ENCODE results near the gene ZNF888. TPM values are rescaled to one million over a fixed set of nuclear protein-coding genes. Genes with fewer than 3 reads are reported as not detected.

Gene ZNF888
- total and polyA plus RNA-seq, 11 donors, result 0.80 to 3.2 (median 1.3) TPM

DNA sequence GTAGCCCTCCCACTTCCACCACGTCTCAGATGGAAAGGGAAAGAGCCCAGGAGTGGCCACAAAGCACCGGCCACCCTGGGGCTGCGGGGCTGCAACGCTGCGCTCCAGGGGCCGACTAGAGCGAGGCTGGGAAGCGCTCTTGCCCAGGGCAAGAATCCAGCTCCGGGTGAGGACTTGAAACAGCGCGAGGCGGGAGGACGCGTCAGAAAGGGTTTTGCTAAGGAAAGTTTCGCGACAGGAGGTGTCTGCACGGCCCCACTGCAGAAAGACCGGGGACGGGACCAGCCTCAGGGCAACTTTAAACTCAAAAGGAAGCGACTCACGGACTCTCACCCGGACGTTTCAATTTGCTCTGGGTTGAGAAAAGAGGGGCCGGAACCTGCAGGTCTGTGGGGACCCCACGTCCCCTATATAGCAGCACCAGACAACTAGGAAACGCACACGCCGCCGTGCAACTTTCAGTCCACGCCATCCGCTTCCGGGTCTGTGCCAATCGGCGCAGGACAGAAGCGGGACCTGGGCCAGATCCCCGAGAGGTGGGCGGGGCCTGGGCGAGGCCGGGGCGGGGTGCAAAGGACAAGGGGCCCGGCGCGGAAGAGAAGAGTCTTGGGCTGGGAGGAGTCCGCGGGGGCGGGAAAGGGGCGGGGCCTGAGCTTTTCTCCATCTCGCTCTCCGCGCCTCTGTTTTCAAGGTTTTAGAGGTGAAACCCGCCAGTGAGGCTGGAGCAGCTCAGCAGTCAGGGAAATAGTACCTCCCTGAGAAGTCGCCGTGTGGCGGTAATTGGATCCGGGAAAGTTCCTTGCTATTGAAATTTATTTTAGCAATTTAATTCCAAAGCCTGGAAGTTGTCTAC, 39.4 kb upstream of the ZNF888 start, which contains the start of gene ZNF816:
Gene ZNF816, minus strand, starts transcription at position 488 of the 853 bp plus-strand sequence. CDS start 6,792 bp downstream, outside the sequence.
- TF ChIP-seq, protein P1, sequence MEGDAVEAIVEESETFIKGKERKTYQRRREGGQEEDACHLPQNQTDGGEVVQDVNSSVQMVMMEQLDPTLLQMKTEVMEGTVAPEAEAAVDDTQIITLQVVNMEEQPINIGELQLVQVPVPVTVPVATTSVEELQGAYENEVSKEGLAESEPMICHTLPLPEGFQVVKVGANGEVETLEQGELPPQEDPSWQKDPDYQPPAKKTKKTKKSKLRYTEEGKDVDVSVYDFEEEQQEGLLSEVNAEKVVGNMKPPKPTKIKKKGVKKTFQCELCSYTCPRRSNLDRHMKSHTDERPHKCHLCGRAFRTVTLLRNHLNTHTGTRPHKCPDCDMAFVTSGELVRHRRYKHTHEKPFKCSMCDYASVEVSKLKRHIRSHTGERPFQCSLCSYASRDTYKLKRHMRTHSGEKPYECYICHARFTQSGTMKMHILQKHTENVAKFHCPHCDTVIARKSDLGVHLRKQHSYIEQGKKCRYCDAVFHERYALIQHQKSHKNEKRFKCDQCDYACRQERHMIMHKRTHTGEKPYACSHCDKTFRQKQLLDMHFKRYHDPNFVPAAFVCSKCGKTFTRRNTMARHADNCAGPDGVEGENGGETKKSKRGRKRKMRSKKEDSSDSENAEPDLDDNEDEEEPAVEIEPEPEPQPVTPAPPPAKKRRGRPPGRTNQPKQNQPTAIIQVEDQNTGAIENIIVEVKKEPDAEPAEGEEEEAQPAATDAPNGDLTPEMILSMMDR (IDR thresholded peaks at IDR 0.05), result no peak
- peak in 1 of 2 donors; percentile 64 for TF ChIP-seq POLR2A (IDR thresholded peaks at IDR 0.05)
- peak within 1 kb of the TSS; percentile 5 to 95 (median 80) for H3K27ac ChIP-seq

DNA sequence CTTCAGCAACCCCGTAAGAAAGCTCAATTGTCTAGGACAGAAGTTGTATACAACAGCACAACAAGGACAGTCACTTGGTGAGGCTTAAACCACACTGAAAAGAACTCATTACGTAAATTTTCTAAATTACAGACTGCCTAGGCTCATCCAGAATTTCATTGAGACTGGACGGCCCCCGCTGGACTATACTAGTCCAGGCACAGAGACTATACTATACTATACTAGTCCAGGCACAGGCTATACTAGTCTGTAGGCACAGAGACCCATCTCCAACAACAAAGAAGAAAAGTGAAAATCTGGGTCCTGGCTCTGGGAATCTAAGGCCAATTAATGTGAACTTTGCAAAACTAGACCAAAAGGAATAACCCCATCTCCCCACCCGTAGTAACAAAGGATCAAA, 38.8 kb upstream of the ZNF888 start:
- intact Hi-C loops (cut with DNase I), result loop anchor here in 5 of 10 donors (1.0 to 5.0 kb wide), 6 partner anchors 19 to 65 kb away; partner anchors contain the start of genes ZNF320 (in 1 of the 5) and ZNF888 (in 1 of the 5)
- no peak for DNase-seq

More for the DNA sequence above, 39.4 kb upstream of the ZNF888 start, which contains the start of gene ZNF816:
- H3K9me3 ChIP-seq, result peaks cover 0 to 35% (median 3%) of the 10 kb centered on the region in 12 donors
- intact Hi-C loops (cut with DNase I), result loop anchor here in 5 of 10 donors (1.0 to 5.0 kb wide), 6 partner anchors 19 to 66 kb away; partner anchors contain the start of genes ZNF320 (in 1 of the 5) and ZNF888 (in 1 of the 5)
- H3K27me3 ChIP-seq, result no peaks in the 10 kb centered on the region
- peak within 1 kb of the TSS; percentile 40 to 99 (median 72) for H3K4me3 ChIP-seq
- peaks cover 0 to 20% (median 10%) of the 10 kb centered on the region in 12 donors for H3K4me1 ChIP-seq
- peaks cover 0 to 6% (median 0%) of the 10 kb centered on the region in 9 donors for H3K36me3 ChIP-seq
- WGBS, 4 donors, result 0 to 1% (median 0%) methylated on average over 42 to 55 of the region's 55 CpGs
- DNase-seq (peak; percentile 97 to 99 (median 98)), ATAC-seq (peak; percentile 98 to 100 (median 100))

DNA sequence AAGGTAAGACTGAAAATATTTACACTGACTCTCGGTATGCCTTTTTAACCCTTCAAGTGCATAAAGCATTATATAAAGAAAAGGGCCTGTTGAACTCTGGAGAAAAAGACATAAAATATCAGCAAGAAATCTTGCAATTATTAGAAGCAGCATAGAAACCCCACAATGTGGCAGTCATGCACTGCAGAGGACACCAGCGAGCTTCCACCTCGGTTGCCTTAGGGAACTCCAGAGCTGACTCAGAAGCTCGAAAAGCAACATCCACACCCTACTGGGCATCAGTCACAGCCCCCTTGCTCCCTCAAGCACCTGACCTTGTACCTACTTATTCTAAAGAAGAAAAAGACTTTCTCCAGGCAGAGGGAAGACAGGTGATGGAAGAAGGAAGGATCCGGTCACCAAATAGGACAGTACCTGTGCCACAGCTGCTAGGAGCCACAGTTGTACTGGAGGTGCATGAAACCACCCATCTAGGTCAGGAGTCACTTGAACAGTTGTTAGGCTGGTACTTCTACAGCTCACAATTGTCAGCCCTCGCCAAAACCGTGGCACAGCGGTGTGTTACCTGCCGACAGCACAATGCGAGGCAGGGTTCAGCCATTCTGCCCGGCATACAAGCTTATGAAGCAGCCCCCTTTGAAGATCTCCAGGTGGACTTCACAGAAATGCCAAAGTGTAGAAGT, 36.5 kb upstream of the ZNF888 start:
- Histone ChIP-seq H3K9me3 (peaks cover 0 to 54% (median 14%) of the 10 kb centered on the region in 12 donors), H3K27me3 (no peaks in the 10 kb centered on the region), H3K36me3 (peaks cover 3 to 30% (median 22%) of the 10 kb centered on the region in 9 donors), H3K27ac (no peak overlapping the region), H3K4me1 (peaks cover 0 to 20% (median 10%) of the 10 kb centered on the region in 12 donors), H3K4me3 (no peak overlapping the region)
- no peak for ATAC-seq
- TF ChIP-seq POLR2A (IDR thresholded peaks at IDR 0.05), result no peak
- TF ChIP-seq, protein P1 (IDR thresholded peaks at IDR 0.05), result no peak
- DNase-seq, result no peak
- intact Hi-C loops (cut with DNase I), result loop anchor here in 1 of 10 donors (5.0 kb wide), 1 partner anchor 37 kb away; the partner anchor contains the start of gene ZNF888
- 91 to 95% (median 94%) methylated on average over 10 to 11 of the region's 11 CpGs for WGBS, 4 donors

More for the DNA sequence above, 38.8 kb upstream of the ZNF888 start:
- Histone ChIP-seq H3K27me3 (no peaks in the 10 kb centered on the region), H3K36me3 (peaks cover 0 to 9% (median 2%) of the 10 kb centered on the region in 9 donors), H3K27ac (peak overlapping the region; percentile 5 to 95 (median 80)), H3K4me1 (peaks cover 0 to 20% (median 10%) of the 10 kb centered on the region in 12 donors), H3K4me3 (peak overlapping the region; percentile 40 to 99 (median 72)), H3K9me3 (peaks cover 0 to 35% (median 8%) of the 10 kb centered on the region in 12 donors)
- 38 to 48% (median 44%) methylated on average over 5 of the region's 5 CpGs for WGBS, 4 donors
- peak in 2 of 4 donors; percentile 1 to 11 for ATAC-seq
- TF ChIP-seq, protein P1 (IDR thresholded peaks at IDR 0.05), result no peak
- TF ChIP-seq POLR2A (IDR thresholded peaks at IDR 0.05), result no peak

Measured in heart left ventricle (tissue), 16 donors.